Testis (tissue), 2 donors: ENCODE results near the gene WEE1.

ENCODE experiments used
- POLR2A ChIP-seq: fragments of 450-650 bp; IDR thresholded peaks from one replicate; pipeline ENCODE4 v1.6.1; 2017; ENCODE audit warnings: antibody characterized with exemption, mild to moderate bottlenecking, moderate library complexity
- TF ChIP-seq, protein P1 (sequence below), 3 experiments: fragments of 450-650 bp in 2 of 3; fragments of 200-600 bp in 1 of 3; sonication (generic) in 1 of 3; IDR thresholded peaks; one replicate each; pipeline ENCODE4 v1.5.1; 2016 to 2019; ENCODE audit warnings: antibody characterized with exemption in 3 of 3, mild to moderate bottlenecking in 2 of 3, moderate library complexity in 1 of 3

- TF ChIP-seq, protein P1, sequence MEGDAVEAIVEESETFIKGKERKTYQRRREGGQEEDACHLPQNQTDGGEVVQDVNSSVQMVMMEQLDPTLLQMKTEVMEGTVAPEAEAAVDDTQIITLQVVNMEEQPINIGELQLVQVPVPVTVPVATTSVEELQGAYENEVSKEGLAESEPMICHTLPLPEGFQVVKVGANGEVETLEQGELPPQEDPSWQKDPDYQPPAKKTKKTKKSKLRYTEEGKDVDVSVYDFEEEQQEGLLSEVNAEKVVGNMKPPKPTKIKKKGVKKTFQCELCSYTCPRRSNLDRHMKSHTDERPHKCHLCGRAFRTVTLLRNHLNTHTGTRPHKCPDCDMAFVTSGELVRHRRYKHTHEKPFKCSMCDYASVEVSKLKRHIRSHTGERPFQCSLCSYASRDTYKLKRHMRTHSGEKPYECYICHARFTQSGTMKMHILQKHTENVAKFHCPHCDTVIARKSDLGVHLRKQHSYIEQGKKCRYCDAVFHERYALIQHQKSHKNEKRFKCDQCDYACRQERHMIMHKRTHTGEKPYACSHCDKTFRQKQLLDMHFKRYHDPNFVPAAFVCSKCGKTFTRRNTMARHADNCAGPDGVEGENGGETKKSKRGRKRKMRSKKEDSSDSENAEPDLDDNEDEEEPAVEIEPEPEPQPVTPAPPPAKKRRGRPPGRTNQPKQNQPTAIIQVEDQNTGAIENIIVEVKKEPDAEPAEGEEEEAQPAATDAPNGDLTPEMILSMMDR (IDR thresholded peaks at IDR 0.05) = no peak
- no peak for TF ChIP-seq POLR2A
Measured at GRCh38 chr11:9530020-9530621, 43.3 kb upstream of the WEE1 start.
